MM.1S (cell line): Measurements from ENCODE around the gene LRRC32.

ENCODE experiments used
- DNase-seq: peaks from one replicate; pipeline ENCODE4 v3.0.0-alpha.2; 2015
- H2AFZ ChIP-seq: fragments of 300-600 bp; sonication (generic); 2 replicates; pipeline ENCODE4 v1.6.0; 2016; ENCODE audit warnings: antibody characterized with exemption, low read length
- H3F3A ChIP-seq: fragments of 300-600 bp; sonication (generic); 2 replicates; pipeline ENCODE4 v1.6.1; 2016; ENCODE audit warnings: mild to moderate bottlenecking, antibody characterized with exemption, low read length, moderate library complexity, mixed read lengths; ENCODE audit not compliant: insufficient read depth
- H3K27ac ChIP-seq: fragments of 300-600 bp; sonication (generic); 2 replicates; pipeline ENCODE4 v1.5.1; 2016; ENCODE audit warnings: mild to moderate bottlenecking, low read length
- H3K27me3 ChIP-seq: fragments of 300-600 bp; sonication (generic); replicated peaks from 2 replicates; pipeline ENCODE4 v1.6.0; 2016; ENCODE audit warnings: low read length; ENCODE audit not compliant: insufficient read depth
- H3K36me3 ChIP-seq: fragments of 300-600 bp; sonication (generic); replicated peaks from 2 replicates; pipeline ENCODE4 v1.6.1; 2016; ENCODE audit warnings: mild to moderate bottlenecking, low read length, mixed read lengths; ENCODE audit not compliant: insufficient read depth
- H3K4me1 ChIP-seq: fragments of 300-600 bp; sonication (generic); 2 replicates; pipeline ENCODE4 v1.6.1; 2016; ENCODE audit warnings: low read length, mixed read lengths
- H3K4me2 ChIP-seq: fragments of 300-600 bp; sonication (generic); 2 replicates; pipeline ENCODE4 v1.6.0; 2016; ENCODE audit warnings: low read depth, low read length
- H3K4me3 ChIP-seq: fragments of 300-600 bp; sonication (generic); 2 replicates; pipeline ENCODE4 v1.5.1; 2016; ENCODE audit warnings: low read length, mixed read lengths
- H3K79me2 ChIP-seq: fragments of 300-600 bp; sonication (generic); 2 replicates; pipeline ENCODE4 v1.6.1; 2016; ENCODE audit warnings: mixed run types, low read length, mixed read lengths
- H3K9ac ChIP-seq: fragments of 300-600 bp; sonication (generic); 2 replicates; pipeline ENCODE4 v1.6.1; 2016; ENCODE audit warnings: low read length, mixed read lengths
- H3K9me2 ChIP-seq: fragments of 300-600 bp; sonication (generic); replicated peaks from 2 replicates; pipeline ENCODE4 v1.6.1; 2016; ENCODE audit warnings: mild to moderate bottlenecking, low read length, mixed read lengths; ENCODE audit not compliant: insufficient read depth
- H3K9me3 ChIP-seq: fragments of 300-600 bp; sonication (generic); replicated peaks from 2 replicates; pipeline ENCODE4 v1.6.1; 2016; ENCODE audit warnings: mild to moderate bottlenecking, low read length, mixed read lengths; ENCODE audit not compliant: insufficient read depth
- H4K20me1 ChIP-seq: fragments of 300-600 bp; sonication (generic); 2 replicates; pipeline ENCODE4 v1.6.1; 2016; ENCODE audit warnings: mild to moderate bottlenecking, low read length, moderate library complexity, mixed read lengths; ENCODE audit not compliant: insufficient read depth
- CTCF ChIP-seq: fragments of 300-600 bp; sonication (generic); IDR thresholded peaks from 2 replicates; pipeline ENCODE4 v1.5.1; 2016; ENCODE audit warnings: antibody characterized with exemption, low read length, mixed read lengths
- EZH2 ChIP-seq: fragments of 300-600 bp; sonication (generic); optimal IDR thresholded peaks from 2 replicates; pipeline ENCODE3; 2017; ENCODE audit warnings: low read depth, mild to moderate bottlenecking, antibody characterized with exemption, low read length, mixed read lengths
- EZH2phosphoT487 ChIP-seq: fragments of 300-600 bp; sonication (generic); IDR thresholded peaks from 2 replicates; pipeline ENCODE4 v1.6.1; 2018; ENCODE audit warnings: antibody characterized with exemption, low read length

The LRRC32 gene

GRCh38 chr11:76685831-76686230, 15.3 kb upstream of the LRRC32 start:
- Histone ChIP-seq H3K79me2 (no peaks in the 10 kb centered on the region), H3K4me1 (no peaks in the 10 kb centered on the region), H3K9me2 (no peaks in the 10 kb centered on the region), H4K20me1 (no peaks in the 10 kb centered on the region), H3K27me3 (no peaks in the 10 kb centered on the region), H3K4me2 (no peak overlapping the region), H3K27ac (no peak overlapping the region), H2AFZ (no peak overlapping the region), H3K4me3 (no peak overlapping the region), H3K36me3 (no peaks in the 10 kb centered on the region), H3F3A (no peaks in the 10 kb centered on the region), H3K9ac (no peak overlapping the region), H3K9me3 (no peaks in the 10 kb centered on the region)
- TF ChIP-seq EZH2phosphoT487 (no peak), EZH2 (no peak), CTCF (no peak)
- DNase-seq: no peak

- H3K9me3 ChIP-seq: no peaks in the 10 kb centered on the region
- no peaks in the 10 kb centered on the region for H3K27me3 ChIP-seq
- no peak for TF ChIP-seq EZH2phosphoT487
- TF ChIP-seq CTCF: no peak
- no peak for TF ChIP-seq EZH2
- H3K27ac ChIP-seq: no peak overlapping the region
- no peaks in the 10 kb centered on the region for H3K79me2 ChIP-seq
- no peaks in the 10 kb centered on the region for H3F3A ChIP-seq
- H2AFZ ChIP-seq: no peak overlapping the region
- no peak overlapping the region for H3K4me3 ChIP-seq
- H4K20me1 ChIP-seq: no peaks in the 10 kb centered on the region
- no peak for DNase-seq
- H3K4me1 ChIP-seq: no peaks in the 10 kb centered on the region
- no peaks in the 10 kb centered on the region for H3K36me3 ChIP-seq
- no peak overlapping the region for H3K9ac ChIP-seq
- H3K4me2 ChIP-seq: no peak overlapping the region
- no peaks in the 10 kb centered on the region for H3K9me2 ChIP-seq
Measured at GRCh38 chr11:76685237-76685636, 14.7 kb upstream of the LRRC32 start.

GRCh38 chr11:76684516-76684915, 14.0 kb upstream of the LRRC32 start:
- no peak for DNase-seq
- no peak overlapping the region for H2AFZ ChIP-seq
- H3K4me2 ChIP-seq: no peak overlapping the region
- H3K27ac ChIP-seq: no peak overlapping the region
- no peaks in the 10 kb centered on the region for H3K9me2 ChIP-seq
- H3K79me2 ChIP-seq: no peaks in the 10 kb centered on the region
- no peaks in the 10 kb centered on the region for H3K36me3 ChIP-seq
- H3K9ac ChIP-seq: no peak overlapping the region
- no peaks in the 10 kb centered on the region for H4K20me1 ChIP-seq
- H3K4me1 ChIP-seq: no peaks in the 10 kb centered on the region
- TF ChIP-seq EZH2 (no peak), EZH2phosphoT487 (no peak), CTCF (no peak)
- H3F3A ChIP-seq: no peaks in the 10 kb centered on the region
- H3K4me3 ChIP-seq: no peak overlapping the region
- H3K27me3 ChIP-seq: no peaks in the 10 kb centered on the region
- no peaks in the 10 kb centered on the region for H3K9me3 ChIP-seq
